Endothelial cell of umbilical vein (primary cell): Measurements from ENCODE around the gene NOSIP.

Source experiments
- EZH2 ChIP-seq: IDR thresholded peaks from 2 replicates; pipeline ENCODE4 v1.6.1; 2012; ENCODE audit warnings: borderline replicate concordance, low read depth, mild to moderate bottlenecking, moderate library complexity, low read length, inconsistent platforms; ENCODE audit not compliant: severe bottlenecking
- FOS ChIP-seq: IDR thresholded peaks from 2 replicates; pipeline ENCODE4 v1.6.1; 2011; ENCODE audit warnings: mild to moderate bottlenecking, low read length, moderate library complexity, borderline replicate concordance; ENCODE audit not compliant: insufficient read depth
- GATA2 ChIP-seq: IDR thresholded peaks from 2 replicates; pipeline ENCODE4 v1.7.0; 2011; ENCODE audit warnings: low read depth, mild to moderate bottlenecking, moderate library complexity, mixed read lengths, low read length; ENCODE audit not compliant: insufficient read length, insufficient read depth
- JUN ChIP-seq: IDR thresholded peaks from 2 replicates; pipeline ENCODE4 v1.6.1; 2011; ENCODE audit warnings: borderline replicate concordance, low read depth; ENCODE audit not compliant: insufficient read length, insufficient read depth
- MYC ChIP-seq: IDR thresholded peaks from one replicate; pipeline ENCODE4 v1.6.1; 2011; ENCODE audit warnings: mild to moderate bottlenecking, low read depth, low read length
- POLR2A ChIP-seq: IDR thresholded peaks from 2 replicates; pipeline ENCODE4 v1.6.1; 2012; ENCODE audit warnings: low read depth, mild to moderate bottlenecking, control low read depth, low read length
- POLR2AphosphoS5 ChIP-seq: IDR thresholded peaks from 2 replicates; pipeline ENCODE4 v1.6.1; 2012; ENCODE audit warnings: low read depth, mild to moderate bottlenecking, control low read depth, low read length, moderate library complexity; ENCODE audit not compliant: insufficient read depth
- TF ChIP-seq, protein P1 (sequence below): IDR thresholded peaks from 2 replicates; pipeline ENCODE4 v1.6.1; 2011; ENCODE audit not compliant: insufficient read depth, insufficient read length
- TF ChIP-seq, protein P2 (sequence below), 2 donors: IDR thresholded peaks; 1 replicate in 1 of 2; 2 replicates in 1 of 2; pipeline ENCODE4 v1.5.1; 2011; ENCODE audit warnings: low read length in 2 of 2, mild to moderate bottlenecking in 2 of 2, moderate library complexity in 2 of 2, control low read depth in 1 of 2, inconsistent platforms in 1 of 2, low read depth in 1 of 2; ENCODE audit not compliant: insufficient read depth in 1 of 2; ENCODE audit errors: extremely low read depth in 1 of 2

DNA sequence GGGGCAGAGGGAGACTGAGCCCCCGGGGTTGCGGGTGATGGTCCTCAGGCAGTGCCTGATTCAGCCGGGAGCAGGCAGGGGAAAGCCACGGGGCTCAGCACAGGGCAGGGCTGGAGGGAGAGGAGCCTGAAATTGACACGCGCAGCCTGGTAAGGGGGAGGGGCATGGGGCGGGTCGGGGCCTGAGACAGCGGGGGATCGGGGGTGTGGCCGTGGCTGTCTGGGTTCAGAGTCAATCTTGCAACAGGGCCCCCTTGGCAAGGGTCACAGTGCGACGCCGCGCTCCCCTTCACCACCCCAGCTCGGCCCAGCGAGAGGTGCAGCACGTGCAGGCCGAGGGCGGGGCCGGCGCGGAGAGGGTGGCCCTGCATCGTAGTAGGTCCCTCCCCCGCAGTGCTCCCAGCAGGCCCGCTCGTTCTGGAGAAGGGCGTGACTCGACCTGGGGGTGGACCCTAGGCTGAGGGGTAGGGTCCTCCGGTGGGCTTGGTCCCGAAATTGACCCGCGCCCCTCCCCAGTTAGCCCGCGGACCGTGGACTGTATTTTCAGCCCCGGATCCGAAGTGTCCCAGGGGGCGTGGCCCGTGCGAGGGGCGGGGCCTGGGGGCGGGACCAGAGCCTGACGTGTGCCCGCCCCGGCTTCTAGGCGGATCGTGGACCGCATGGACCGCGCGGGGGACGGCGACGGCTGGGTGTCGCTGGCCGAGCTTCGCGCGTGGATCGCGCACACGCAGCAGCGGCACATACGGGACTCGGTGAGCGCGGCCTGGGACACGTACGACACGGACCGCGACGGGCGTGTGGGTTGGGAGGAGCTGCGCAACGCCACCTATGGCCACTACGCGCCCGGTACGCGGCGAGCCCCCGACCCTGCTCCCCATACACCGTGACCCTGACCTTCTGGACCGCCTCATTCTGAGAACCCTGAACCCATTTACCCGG, 46.5 kb downstream of the NOSIP start:
- TF ChIP-seq, protein P1, sequence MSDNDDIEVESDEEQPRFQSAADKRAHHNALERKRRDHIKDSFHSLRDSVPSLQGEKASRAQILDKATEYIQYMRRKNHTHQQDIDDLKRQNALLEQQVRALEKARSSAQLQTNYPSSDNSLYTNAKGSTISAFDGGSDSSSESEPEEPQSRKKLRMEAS: peak; percentile 66
- TF ChIP-seq, protein P2, sequence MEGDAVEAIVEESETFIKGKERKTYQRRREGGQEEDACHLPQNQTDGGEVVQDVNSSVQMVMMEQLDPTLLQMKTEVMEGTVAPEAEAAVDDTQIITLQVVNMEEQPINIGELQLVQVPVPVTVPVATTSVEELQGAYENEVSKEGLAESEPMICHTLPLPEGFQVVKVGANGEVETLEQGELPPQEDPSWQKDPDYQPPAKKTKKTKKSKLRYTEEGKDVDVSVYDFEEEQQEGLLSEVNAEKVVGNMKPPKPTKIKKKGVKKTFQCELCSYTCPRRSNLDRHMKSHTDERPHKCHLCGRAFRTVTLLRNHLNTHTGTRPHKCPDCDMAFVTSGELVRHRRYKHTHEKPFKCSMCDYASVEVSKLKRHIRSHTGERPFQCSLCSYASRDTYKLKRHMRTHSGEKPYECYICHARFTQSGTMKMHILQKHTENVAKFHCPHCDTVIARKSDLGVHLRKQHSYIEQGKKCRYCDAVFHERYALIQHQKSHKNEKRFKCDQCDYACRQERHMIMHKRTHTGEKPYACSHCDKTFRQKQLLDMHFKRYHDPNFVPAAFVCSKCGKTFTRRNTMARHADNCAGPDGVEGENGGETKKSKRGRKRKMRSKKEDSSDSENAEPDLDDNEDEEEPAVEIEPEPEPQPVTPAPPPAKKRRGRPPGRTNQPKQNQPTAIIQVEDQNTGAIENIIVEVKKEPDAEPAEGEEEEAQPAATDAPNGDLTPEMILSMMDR (IDR thresholded peaks at IDR 0.05; ENCODE audit: extremely low read depth in 1 of 2, insufficient read depth in 1 of 2, low read depth in 1 of 2, low read length in 2 of 2): peak; percentile 32 to 53
- TF ChIP-seq POLR2A: no peak
- TF ChIP-seq GATA2: no peak
- TF ChIP-seq EZH2: no peak
- TF ChIP-seq POLR2AphosphoS5: peak; percentile 16
- no peak for TF ChIP-seq MYC
- no peak for TF ChIP-seq JUN
- TF ChIP-seq FOS: no peak
